Neural cell (in vitro differentiated cells): ENCODE results near the gene UCN2. TPM values are rescaled to one million over a fixed set of nuclear protein-coding genes. Genes with fewer than 3 reads are reported as not detected.

Experiments used
- H2AFZ ChIP-seq: fragments of 200-600, 300-800 bp; sonication (generic), shearing (Covaris generic); 2 replicates; pipeline ENCODE4 v1.6.0; 2014; ENCODE audit warnings: low read depth, mild to moderate bottlenecking, antibody characterized with exemption, low read length, moderate library complexity
- H3F3A ChIP-seq: fragments of 200-600 bp; shearing (Covaris generic); 2 replicates; pipeline ENCODE4 v1.6.1; 2016; ENCODE audit warnings: mild to moderate bottlenecking, moderate library complexity, mixed read lengths, antibody characterized with exemption, low read length; ENCODE audit not compliant: insufficient read depth, poor library complexity, severe bottlenecking
- H3K27ac ChIP-seq: fragments of 200-600, 300-800 bp; sonication (generic), shearing (Covaris generic); 2 replicates; pipeline ENCODE4 v1.5.1; 2014; ENCODE audit warnings: mild to moderate bottlenecking, low read length, moderate library complexity
- H3K27me3 ChIP-seq: fragments of 300-800, 200-600 bp; sonication (generic), shearing (Covaris generic); 2 replicates; pipeline ENCODE4 v1.6.0; 2014; ENCODE audit warnings: mild to moderate bottlenecking, low read depth, low read length, moderate library complexity; ENCODE audit not compliant: insufficient read depth
- H3K36me3 ChIP-seq: fragments of 300-800, 200-600 bp; sonication (generic), shearing (Covaris generic); 2 replicates; pipeline ENCODE4 v1.5.1; 2014; ENCODE audit warnings: mild to moderate bottlenecking, antibody characterized with exemption, low read length, moderate library complexity; ENCODE audit not compliant: insufficient read depth
- H3K4me2 ChIP-seq: fragments of 300-800, 200-600 bp; sonication (generic), shearing (Covaris generic); 2 replicates; pipeline ENCODE4 v1.6.0; 2014; ENCODE audit warnings: mild to moderate bottlenecking, low read length
- H3K4me3 ChIP-seq: fragments of 300-800, 200-600 bp; sonication (generic), shearing (Covaris generic); 2 replicates; pipeline ENCODE4 v1.5.1; 2014; ENCODE audit warnings: mild to moderate bottlenecking, low read length, moderate library complexity
- H3K79me2 ChIP-seq: fragments of 200-600 bp; shearing (Covaris generic); replicated peaks from 2 replicates; pipeline ENCODE4 v1.6.0; 2014; ENCODE audit warnings: mild to moderate bottlenecking, low read length, moderate library complexity; ENCODE audit not compliant: insufficient read depth
- H3K9ac ChIP-seq: fragments of 300-800, 200-600 bp; sonication (generic), shearing (Covaris generic); 2 replicates; pipeline ENCODE4 v1.6.1; 2016; ENCODE audit warnings: mild to moderate bottlenecking, low read length, mixed read lengths
- H3K9me2 ChIP-seq: fragments of 200-600 bp; shearing (Covaris generic); 2 replicates; pipeline ENCODE4 v1.6.1; 2016; ENCODE audit warnings: mild to moderate bottlenecking, low read length, mixed read lengths; ENCODE audit not compliant: insufficient read depth
- H3K9me3 ChIP-seq: fragments of 200-600, 300-800 bp; sonication (generic), shearing (Covaris generic); 2 replicates; pipeline ENCODE4 v1.6.1; 2016; ENCODE audit warnings: mild to moderate bottlenecking, mixed run types, low read length, moderate library complexity, mixed read lengths
- H4K20me1 ChIP-seq: fragments of 200-600 bp; shearing (Covaris generic); 2 replicates; pipeline ENCODE4 v1.6.1; 2016; ENCODE audit warnings: mild to moderate bottlenecking, mixed run types; ENCODE audit not compliant: insufficient read depth
- CTCF ChIP-seq: fragments of 450-650 bp; IDR thresholded peaks from 2 replicates; pipeline ENCODE4 v1.5.1; 2014; ENCODE audit warnings: antibody characterized with exemption, mild to moderate bottlenecking, moderate library complexity; ENCODE audit not compliant: poor library complexity, severe bottlenecking
- EP300 ChIP-seq: fragments of 450-650 bp; conservative IDR thresholded peaks from 2 replicates; pipeline ENCODE4 v1.6.1; 2014; ENCODE audit warnings: antibody characterized with exemption, mild to moderate bottlenecking, moderate library complexity; ENCODE audit not compliant: poor library complexity, severe bottlenecking
- EZH2 ChIP-seq: fragments of 200-600, 300-800 bp; shearing (Covaris generic), sonication (generic); IDR thresholded peaks from 2 replicates; pipeline ENCODE4 v1.6.1; 2014; ENCODE audit warnings: antibody characterized with exemption, low read length, borderline replicate concordance, mild to moderate bottlenecking; ENCODE audit not compliant: insufficient read depth, poor library complexity, severe bottlenecking
- MXI1 ChIP-seq: fragments of 450-650 bp; conservative IDR thresholded peaks from 2 replicates; pipeline ENCODE4 v1.6.1; 2014; ENCODE audit warnings: antibody characterized with exemption, mild to moderate bottlenecking; ENCODE audit not compliant: poor library complexity, severe bottlenecking
- POLR2AphosphoS5 ChIP-seq: IDR thresholded peaks from 2 replicates; pipeline ENCODE4 v1.6.1; 2012
- RAD21 ChIP-seq: fragments of 450-650 bp; conservative IDR thresholded peaks from 2 replicates; pipeline ENCODE4 v1.6.1; 2014; ENCODE audit warnings: antibody characterized with exemption, mild to moderate bottlenecking, moderate library complexity
- REST ChIP-seq: IDR thresholded peaks from 2 replicates; pipeline ENCODE4 v1.6.1; 2012; ENCODE audit warnings: borderline replicate concordance
- SMC3 ChIP-seq: fragments of 450-650 bp; conservative IDR thresholded peaks from 2 replicates; pipeline ENCODE4 v1.6.1; 2014; ENCODE audit warnings: antibody characterized with exemption, mild to moderate bottlenecking, moderate library complexity; ENCODE audit not compliant: poor library complexity
- TAF1 ChIP-seq: IDR thresholded peaks from 2 replicates; pipeline ENCODE4 v1.6.1; 2012; ENCODE audit warnings: low read depth
- polyA plus RNA-seq: library from polyadenylated mRNA; depleted of rRNA; stranded (reverse); fragments of >200 nt; gene quantifications from 2 replicates; pipeline ENCODE4 v1.2.3, GENCODE V29; 2014

The UCN2 gene
- polyA plus RNA-seq, 1 donor from 2014 or later: 0.68 TPM

- Histone ChIP-seq H3F3A (no peaks in the 10 kb centered on the region), H3K4me3 (no peak overlapping the region), H4K20me1 (no peaks in the 10 kb centered on the region), H3K27ac (no peak overlapping the region), H2AFZ (no peak overlapping the region), H3K9ac (no peak overlapping the region), H3K9me3 (no peaks in the 10 kb centered on the region), H3K36me3 (no peaks in the 10 kb centered on the region), H3K27me3 (no peaks in the 10 kb centered on the region), H3K9me2 (no peaks in the 10 kb centered on the region), H3K4me2 (no peak overlapping the region), H3K79me2 (no peaks in the 10 kb centered on the region)
- TF ChIP-seq CTCF: no peak
- TF ChIP-seq TAF1: no peak
- no peak for TF ChIP-seq POLR2AphosphoS5
- TF ChIP-seq MXI1: no peak
- no peak for TF ChIP-seq EP300
- TF ChIP-seq EZH2: no peak
- TF ChIP-seq SMC3: no peak
Measured at GRCh38 chr3:48566401-48566760, 2.8 kb upstream of the UCN2 start.

GRCh38 chr3:48565591-48566400 lies 2.2 kb upstream of the UCN2 start:
- no peak overlapping the region for H3K4me3 ChIP-seq
- H3K79me2 ChIP-seq: no peaks in the 10 kb centered on the region
- H3K9me2 ChIP-seq: no peaks in the 10 kb centered on the region
- no peaks in the 10 kb centered on the region for H3F3A ChIP-seq
- no peak overlapping the region for H3K9ac ChIP-seq
- H3K27me3 ChIP-seq: no peaks in the 10 kb centered on the region
- no peak overlapping the region for H3K27ac ChIP-seq
- TF ChIP-seq REST (no peak), CTCF (no peak), SMC3 (no peak), EZH2 (no peak), EP300 (no peak), MXI1 (no peak), TAF1 (no peak), RAD21 (no peak), POLR2AphosphoS5 (no peak)
- H3K9me3 ChIP-seq: no peaks in the 10 kb centered on the region
- H3K4me2 ChIP-seq: no peak overlapping the region
- H4K20me1 ChIP-seq: no peaks in the 10 kb centered on the region
- no peaks in the 10 kb centered on the region for H3K36me3 ChIP-seq
- no peak overlapping the region for H2AFZ ChIP-seq
